ENCODE results near the gene MYO1E. TPM values are rescaled to one million over a fixed set of nuclear protein-coding genes. Genes with fewer than 3 reads are reported as not detected.

MYO1E gene
- total and polyA plus RNA-seq, 4 donors: 6.7 to 70.9 (median 21.6) TPM

DNA sequence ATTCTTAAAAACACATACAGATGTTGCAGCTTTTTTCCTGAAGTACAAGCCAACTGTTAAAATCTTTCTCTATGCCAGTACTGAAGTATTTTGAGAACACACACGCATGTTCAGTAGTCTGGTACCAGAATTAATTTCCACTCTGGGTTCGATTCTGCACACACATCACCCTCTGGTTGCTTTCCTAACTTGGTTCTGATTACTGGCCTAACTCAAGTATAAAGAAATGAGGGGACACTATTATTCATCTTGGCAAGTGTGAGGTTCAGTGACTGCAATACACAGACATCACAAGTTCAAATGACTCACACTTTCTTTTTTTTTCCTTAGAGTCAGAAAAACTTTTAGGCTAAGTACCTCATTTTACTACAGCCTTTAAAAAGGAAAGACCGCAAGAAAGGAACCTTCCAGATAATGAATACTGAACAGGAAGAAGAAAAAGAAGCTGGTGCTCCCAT lies 203.4 kb downstream of the MYO1E start:
- Histone ChIP-seq H3K27ac (ENCODE audit: low read depth in 1 of 2, low read length in 2 of 2) (no peak overlapping the region), H3K4me3 (ENCODE audit: low read depth in 1 of 3, low read length in 3 of 3) (no peak overlapping the region), H3K4me1 (ENCODE audit: control insufficient read depth in 4 of 4, insufficient read depth in 4 of 4, low read length in 3 of 4) (no peaks in the 10 kb centered on the region), H3K9me3 (ENCODE audit: control insufficient read depth in 4 of 4, low read length in 3 of 4) (no peaks in the 10 kb centered on the region), H3K36me3 (ENCODE audit: control insufficient read depth in 4 of 4, insufficient read depth in 3 of 4, low read depth in 1 of 4, low read length in 3 of 4) (peaks cover 6 to 37% (median 24%) of the 10 kb centered on the region in 4 donors), H3K9ac (ENCODE audit: low read depth in 1 of 2, low read length in 2 of 2) (no peak overlapping the region), H3K27me3 (ENCODE audit: control insufficient read depth in 4 of 4, insufficient read depth in 4 of 4, low read length in 3 of 4) (no peaks in the 10 kb centered on the region)
- no peak for DNase-seq (ENCODE audit: low spot score)
- WGBS: 86% methylated on average over 3 of the region's 3 CpGs
- no peak for TF ChIP-seq FOXA2 (IDR thresholded peaks at IDR 0.05)
- TF ChIP-seq GABPA (IDR thresholded peaks at IDR 0.05 in 1 of 2, conservative IDR thresholded peaks at IDR 0.05 in 1 of 2): no peak
- TF ChIP-seq, protein P1, sequence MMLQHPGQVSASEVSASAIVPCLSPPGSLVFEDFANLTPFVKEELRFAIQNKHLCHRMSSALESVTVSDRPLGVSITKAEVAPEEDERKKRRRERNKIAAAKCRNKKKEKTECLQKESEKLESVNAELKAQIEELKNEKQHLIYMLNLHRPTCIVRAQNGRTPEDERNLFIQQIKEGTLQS (IDR thresholded peaks at IDR 0.05): no peak
- TF ChIP-seq JUND (IDR thresholded peaks at IDR 0.05): no peak
- no peak for TF ChIP-seq SP1 (IDR thresholded peaks at IDR 0.05)
- TF ChIP-seq TAF1 (conservative IDR thresholded peaks at IDR 0.05): no peak
- no peak for TF ChIP-seq FOXA1 (IDR thresholded peaks at IDR 0.05)
- TF ChIP-seq, protein P2, sequence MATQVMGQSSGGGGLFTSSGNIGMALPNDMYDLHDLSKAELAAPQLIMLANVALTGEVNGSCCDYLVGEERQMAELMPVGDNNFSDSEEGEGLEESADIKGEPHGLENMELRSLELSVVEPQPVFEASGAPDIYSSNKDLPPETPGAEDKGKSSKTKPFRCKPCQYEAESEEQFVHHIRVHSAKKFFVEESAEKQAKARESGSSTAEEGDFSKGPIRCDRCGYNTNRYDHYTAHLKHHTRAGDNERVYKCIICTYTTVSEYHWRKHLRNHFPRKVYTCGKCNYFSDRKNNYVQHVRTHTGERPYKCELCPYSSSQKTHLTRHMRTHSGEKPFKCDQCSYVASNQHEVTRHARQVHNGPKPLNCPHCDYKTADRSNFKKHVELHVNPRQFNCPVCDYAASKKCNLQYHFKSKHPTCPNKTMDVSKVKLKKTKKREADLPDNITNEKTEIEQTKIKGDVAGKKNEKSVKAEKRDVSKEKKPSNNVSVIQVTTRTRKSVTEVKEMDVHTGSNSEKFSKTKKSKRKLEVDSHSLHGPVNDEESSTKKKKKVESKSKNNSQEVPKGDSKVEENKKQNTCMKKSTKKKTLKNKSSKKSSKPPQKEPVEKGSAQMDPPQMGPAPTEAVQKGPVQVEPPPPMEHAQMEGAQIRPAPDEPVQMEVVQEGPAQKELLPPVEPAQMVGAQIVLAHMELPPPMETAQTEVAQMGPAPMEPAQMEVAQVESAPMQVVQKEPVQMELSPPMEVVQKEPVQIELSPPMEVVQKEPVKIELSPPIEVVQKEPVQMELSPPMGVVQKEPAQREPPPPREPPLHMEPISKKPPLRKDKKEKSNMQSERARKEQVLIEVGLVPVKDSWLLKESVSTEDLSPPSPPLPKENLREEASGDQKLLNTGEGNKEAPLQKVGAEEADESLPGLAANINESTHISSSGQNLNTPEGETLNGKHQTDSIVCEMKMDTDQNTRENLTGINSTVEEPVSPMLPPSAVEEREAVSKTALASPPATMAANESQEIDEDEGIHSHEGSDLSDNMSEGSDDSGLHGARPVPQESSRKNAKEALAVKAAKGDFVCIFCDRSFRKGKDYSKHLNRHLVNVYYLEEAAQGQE (IDR thresholded peaks at IDR 0.05): no peak
- no peak for TF ChIP-seq YY1 (IDR thresholded peaks at IDR 0.05)
- TF ChIP-seq, protein P3, sequence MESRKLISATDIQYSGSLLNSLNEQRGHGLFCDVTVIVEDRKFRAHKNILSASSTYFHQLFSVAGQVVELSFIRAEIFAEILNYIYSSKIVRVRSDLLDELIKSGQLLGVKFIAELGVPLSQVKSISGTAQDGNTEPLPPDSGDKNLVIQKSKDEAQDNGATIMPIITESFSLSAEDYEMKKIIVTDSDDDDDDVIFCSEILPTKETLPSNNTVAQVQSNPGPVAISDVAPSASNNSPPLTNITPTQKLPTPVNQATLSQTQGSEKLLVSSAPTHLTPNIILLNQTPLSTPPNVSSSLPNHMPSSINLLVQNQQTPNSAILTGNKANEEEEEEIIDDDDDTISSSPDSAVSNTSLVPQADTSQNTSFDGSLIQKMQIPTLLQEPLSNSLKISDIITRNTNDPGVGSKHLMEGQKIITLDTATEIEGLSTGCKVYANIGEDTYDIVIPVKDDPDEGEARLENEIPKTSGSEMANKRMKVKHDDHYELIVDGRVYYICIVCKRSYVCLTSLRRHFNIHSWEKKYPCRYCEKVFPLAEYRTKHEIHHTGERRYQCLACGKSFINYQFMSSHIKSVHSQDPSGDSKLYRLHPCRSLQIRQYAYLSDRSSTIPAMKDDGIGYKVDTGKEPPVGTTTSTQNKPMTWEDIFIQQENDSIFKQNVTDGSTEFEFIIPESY (IDR thresholded peaks at IDR 0.05): no peak
- no peak for TF ChIP-seq HNF4A (conservative IDR thresholded peaks at IDR 0.05)
- no peak for TF ChIP-seq HNF4G (IDR thresholded peaks at IDR 0.05)
- no peak for TF ChIP-seq EGR1 (IDR thresholded peaks at IDR 0.05; ENCODE audit: low read depth in 2 of 2)
- no peak for TF ChIP-seq RAD21 (IDR thresholded peaks at IDR 0.05)
- TF ChIP-seq, protein P4, sequence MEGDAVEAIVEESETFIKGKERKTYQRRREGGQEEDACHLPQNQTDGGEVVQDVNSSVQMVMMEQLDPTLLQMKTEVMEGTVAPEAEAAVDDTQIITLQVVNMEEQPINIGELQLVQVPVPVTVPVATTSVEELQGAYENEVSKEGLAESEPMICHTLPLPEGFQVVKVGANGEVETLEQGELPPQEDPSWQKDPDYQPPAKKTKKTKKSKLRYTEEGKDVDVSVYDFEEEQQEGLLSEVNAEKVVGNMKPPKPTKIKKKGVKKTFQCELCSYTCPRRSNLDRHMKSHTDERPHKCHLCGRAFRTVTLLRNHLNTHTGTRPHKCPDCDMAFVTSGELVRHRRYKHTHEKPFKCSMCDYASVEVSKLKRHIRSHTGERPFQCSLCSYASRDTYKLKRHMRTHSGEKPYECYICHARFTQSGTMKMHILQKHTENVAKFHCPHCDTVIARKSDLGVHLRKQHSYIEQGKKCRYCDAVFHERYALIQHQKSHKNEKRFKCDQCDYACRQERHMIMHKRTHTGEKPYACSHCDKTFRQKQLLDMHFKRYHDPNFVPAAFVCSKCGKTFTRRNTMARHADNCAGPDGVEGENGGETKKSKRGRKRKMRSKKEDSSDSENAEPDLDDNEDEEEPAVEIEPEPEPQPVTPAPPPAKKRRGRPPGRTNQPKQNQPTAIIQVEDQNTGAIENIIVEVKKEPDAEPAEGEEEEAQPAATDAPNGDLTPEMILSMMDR (IDR thresholded peaks at IDR 0.05; ENCODE audit: low read depth, low read length, missing input control): no peak
- TF ChIP-seq RXRA (IDR thresholded peaks at IDR 0.05): no peak
- TF ChIP-seq, protein P5, sequence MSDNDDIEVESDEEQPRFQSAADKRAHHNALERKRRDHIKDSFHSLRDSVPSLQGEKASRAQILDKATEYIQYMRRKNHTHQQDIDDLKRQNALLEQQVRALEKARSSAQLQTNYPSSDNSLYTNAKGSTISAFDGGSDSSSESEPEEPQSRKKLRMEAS (IDR thresholded peaks at IDR 0.05): no peak
- TF ChIP-seq NR2F2 (IDR thresholded peaks at IDR 0.05): no peak

All from liver (tissue), 9 donors.